HEK293 (cell line): ENCODE data around the gene TLNRD1.

Experiments used
- CTCF ChIA-PET: fragments of 350-600 bp; formaldehyde crosslinking; extraction: SDS; loops from one replicate; lab custom pipeline; 2021; ENCODE audit warnings: antibody characterized with exemption; lab: Yijun Ruan, JAX
- POLR2A ChIA-PET: fragments of 300-600 bp; formaldehyde crosslinking; extraction: SDS; loops from one replicate; lab custom pipeline; 2020; ENCODE audit warnings: antibody characterized with exemption, inconsistent platforms; lab: Yijun Ruan, JAX
- H3K27ac ChIP-seq: fragments of 200-500 bp; sonication (Bioruptor generic); 2 replicates; pipeline ENCODE4 v1.5.1; 2014; ENCODE audit warnings: low read depth, low read length, control low read depth, inconsistent platforms; ENCODE audit errors: extremely low read depth
- H3K36me3 ChIP-seq, 2 experiments: fragments of 200-500 bp in 1 of 2; sonication (Bioruptor generic) in 1 of 2; 1 replicate in 1 of 2; 2 replicates in 1 of 2; pipeline ENCODE4 v1.5.1; 2014 to 2017; ENCODE audit warnings: inconsistent platforms in 2 of 2, low read length in 2 of 2; ENCODE audit not compliant: control insufficient read depth in 2 of 2, insufficient read depth in 1 of 2
- H3K4me1 ChIP-seq: fragments of 200-500 bp; sonication (Bioruptor generic); 2 replicates; pipeline ENCODE4 v1.5.1; 2014; ENCODE audit warnings: mild to moderate bottlenecking, low read length, inconsistent platforms; ENCODE audit not compliant: control insufficient read depth, insufficient read depth
- H3K4me3 ChIP-seq: 2 replicates; pipeline ENCODE4 v1.5.1; 2011; ENCODE audit warnings: low read depth, mild to moderate bottlenecking, control low read depth, low read length, moderate library complexity
- H3K9me3 ChIP-seq: fragments of 200-500 bp; sonication (Bioruptor generic); 2 replicates; pipeline ENCODE4 v1.5.1; 2014; ENCODE audit warnings: low read depth, low read length, inconsistent platforms; ENCODE audit not compliant: control insufficient read depth, insufficient read depth
- EGR2 ChIP-seq: fragments of 450-650 bp; formaldehyde crosslinking; IDR thresholded peaks from 2 replicates; pipeline ENCODE4 v1.5.1; 2016; ENCODE audit warnings: low read depth, missing biosample characterization, missing genetic modification characterization
- GFI1B ChIP-seq: fragments of 450-650 bp; formaldehyde crosslinking; IDR thresholded peaks from 2 replicates; pipeline ENCODE4 v1.5.1; 2016; ENCODE audit warnings: missing biosample characterization, missing genetic modification characterization
- PRDM1 ChIP-seq: fragments of 450-650 bp; formaldehyde crosslinking; IDR thresholded peaks from 2 replicates; pipeline ENCODE4; 2016; ENCODE audit warnings: missing biosample characterization, missing genetic modification characterization
- SCRT2 ChIP-seq: fragments of 450-650 bp; formaldehyde crosslinking; IDR thresholded peaks from 2 replicates; pipeline ENCODE4 v1.5.1; 2016; ENCODE audit warnings: missing biosample characterization, missing genetic modification characterization
- YY1 ChIP-seq: fragments of 450-650 bp; formaldehyde crosslinking; IDR thresholded peaks from 2 replicates; pipeline ENCODE4 v1.5.1; 2018; ENCODE audit warnings: missing biosample characterization, missing genetic modification characterization
- ZBTB1 ChIP-seq: fragments of 450-650 bp; formaldehyde crosslinking; IDR thresholded peaks from 2 replicates; pipeline ENCODE4 v1.5.1; 2016; ENCODE audit warnings: missing biosample characterization, missing genetic modification characterization
- ZBTB17 ChIP-seq: fragments of 450-650 bp; formaldehyde crosslinking; IDR thresholded peaks from 2 replicates; pipeline ENCODE4 v1.5.1; 2016; ENCODE audit warnings: missing biosample characterization, missing genetic modification characterization
- ZBTB20 ChIP-seq: fragments of 450-650 bp; formaldehyde crosslinking; IDR thresholded peaks from 2 replicates; pipeline ENCODE4 v1.5.1; 2016; ENCODE audit warnings: missing biosample characterization, missing genetic modification characterization
- ZBTB48 ChIP-seq: fragments of 450-650 bp; formaldehyde crosslinking; IDR thresholded peaks from 2 replicates; pipeline ENCODE4 v1.5.1; 2016; ENCODE audit warnings: missing biosample characterization, missing genetic modification characterization
- ZEB2 ChIP-seq: fragments of 450-650 bp; formaldehyde crosslinking; IDR thresholded peaks from 2 replicates; pipeline ENCODE4 v1.5.1; 2016; ENCODE audit warnings: missing biosample characterization, missing genetic modification characterization
- ZNF175 ChIP-seq: fragments of 450-650 bp; formaldehyde crosslinking; IDR thresholded peaks from 2 replicates; pipeline ENCODE4 v1.5.1; 2016; ENCODE audit warnings: missing biosample characterization, missing genetic modification characterization
- ZNF280D ChIP-seq: fragments of 450-650 bp; formaldehyde crosslinking; IDR thresholded peaks from 2 replicates; pipeline ENCODE4 v1.5.1; 2016; ENCODE audit warnings: missing biosample characterization, missing genetic modification characterization
- ZNF366 ChIP-seq: fragments of 450-650 bp; formaldehyde crosslinking; conservative IDR thresholded peaks from 2 replicates; pipeline ENCODE4 v1.5.1; 2016; ENCODE audit warnings: missing biosample characterization, missing genetic modification characterization
- ZNF561 ChIP-seq: fragments of 450-650 bp; IDR thresholded peaks from 2 replicates; pipeline ENCODE4 v1.5.1; 2018; ENCODE audit warnings: missing biosample characterization, missing genetic modification characterization, borderline replicate concordance
- ZNF624 ChIP-seq: fragments of 450-650 bp; formaldehyde crosslinking; IDR thresholded peaks from 2 replicates; pipeline ENCODE4 v1.5.1; 2017; ENCODE audit warnings: missing biosample characterization, missing genetic modification characterization
- ZNF626 ChIP-seq: fragments of 450-650 bp; sonication (Bioruptor Pico); formaldehyde crosslinking; IDR thresholded peaks from 2 replicates; pipeline ENCODE4 v1.5.1; 2018; ENCODE audit warnings: missing biosample characterization, missing genetic modification characterization, inconsistent platforms
- ZNF664 ChIP-seq: fragments of 450-650 bp; formaldehyde crosslinking; IDR thresholded peaks from 2 replicates; pipeline ENCODE4 v1.5.1; 2016; ENCODE audit warnings: missing biosample characterization, missing genetic modification characterization
- ZNF768 ChIP-seq: fragments of 450-650 bp; formaldehyde crosslinking; IDR thresholded peaks from 2 replicates; pipeline ENCODE4 v1.5.1; 2018; ENCODE audit warnings: missing biosample characterization, mild to moderate bottlenecking, missing genetic modification characterization
- ZNF837 ChIP-seq: fragments of 450-650 bp; formaldehyde crosslinking; IDR thresholded peaks from 2 replicates; pipeline ENCODE4 v1.5.1; 2016; ENCODE audit warnings: missing biosample characterization, missing genetic modification characterization
- ZXDB ChIP-seq: fragments of 450-650 bp; formaldehyde crosslinking; IDR thresholded peaks from 2 replicates; pipeline ENCODE4 v1.5.1; 2016; ENCODE audit warnings: missing biosample characterization, missing genetic modification characterization
- TF ChIP-seq, protein P1 (sequence below): fragments of 450-650 bp; formaldehyde crosslinking; IDR thresholded peaks from 2 replicates; pipeline ENCODE4 v1.5.1; 2016; ENCODE audit warnings: missing biosample characterization, missing genetic modification characterization
- TF ChIP-seq, protein P2 (sequence below): fragments of 450-650 bp; formaldehyde crosslinking; IDR thresholded peaks from 2 replicates; pipeline ENCODE4 v1.5.1; 2016; ENCODE audit warnings: missing biosample characterization, missing genetic modification characterization
- TF ChIP-seq, protein P3 (sequence below): fragments of 450-650 bp; formaldehyde crosslinking; IDR thresholded peaks from 2 replicates; pipeline ENCODE4 v1.5.1; 2016; ENCODE audit warnings: missing biosample characterization, missing genetic modification characterization
- TF ChIP-seq, protein P4 (sequence below): fragments of 450-650 bp; formaldehyde crosslinking; IDR thresholded peaks from 2 replicates; pipeline ENCODE4 v1.5.1; 2016; ENCODE audit warnings: missing biosample characterization, missing genetic modification characterization
- TF ChIP-seq, protein P5 (sequence below): fragments of 450-650 bp; formaldehyde crosslinking; IDR thresholded peaks from 2 replicates; pipeline ENCODE4 v1.5.1; 2016; ENCODE audit warnings: missing biosample characterization, missing genetic modification characterization

Gene TLNRD1

GRCh38 chr15:80988148-80988796, 12.5 kb upstream of the TLNRD1 start (continued):
- TF ChIP-seq SCRT2 (tag by site-specific recombination) = peak; percentile 92
- peak; percentile 91 for TF ChIP-seq ZNF664 (tag by site-specific recombination)
- TF ChIP-seq ZNF624 (tag by site-specific recombination) = no peak
- TF ChIP-seq ZBTB1 (tag by site-specific recombination) = no peak
- TF ChIP-seq, protein P1, sequence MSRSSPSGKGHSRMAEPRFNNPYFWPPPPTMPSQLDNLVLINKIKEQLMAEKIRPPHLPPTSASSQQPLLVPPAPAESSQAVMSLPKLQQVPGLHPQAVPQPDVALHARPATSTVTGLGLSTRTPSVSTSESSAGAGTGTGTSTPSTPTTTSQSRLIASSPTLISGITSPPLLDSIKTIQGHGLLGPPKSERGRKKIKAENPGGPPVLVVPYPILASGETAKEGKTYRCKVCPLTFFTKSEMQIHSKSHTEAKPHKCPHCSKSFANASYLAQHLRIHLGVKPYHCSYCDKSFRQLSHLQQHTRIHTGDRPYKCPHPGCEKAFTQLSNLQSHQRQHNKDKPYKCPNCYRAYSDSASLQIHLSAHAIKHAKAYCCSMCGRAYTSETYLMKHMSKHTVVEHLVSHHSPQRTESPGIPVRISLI (tag by site-specific recombination) = no peak
- TF ChIP-seq ZBTB17 (tag by site-specific recombination) = peak; percentile 44; the same call in 1 of the 2 replicates
- TF ChIP-seq ZEB2 = no peak
- no peak for TF ChIP-seq GFI1B (tag by site-specific recombination)
- TF ChIP-seq ZXDB (tag by site-specific recombination) = 0 out of 2 replicates have a peak, but pooled peaks have one; percentile 30
- TF ChIP-seq ZNF280D (tag by site-specific recombination) = no peak

DNA sequence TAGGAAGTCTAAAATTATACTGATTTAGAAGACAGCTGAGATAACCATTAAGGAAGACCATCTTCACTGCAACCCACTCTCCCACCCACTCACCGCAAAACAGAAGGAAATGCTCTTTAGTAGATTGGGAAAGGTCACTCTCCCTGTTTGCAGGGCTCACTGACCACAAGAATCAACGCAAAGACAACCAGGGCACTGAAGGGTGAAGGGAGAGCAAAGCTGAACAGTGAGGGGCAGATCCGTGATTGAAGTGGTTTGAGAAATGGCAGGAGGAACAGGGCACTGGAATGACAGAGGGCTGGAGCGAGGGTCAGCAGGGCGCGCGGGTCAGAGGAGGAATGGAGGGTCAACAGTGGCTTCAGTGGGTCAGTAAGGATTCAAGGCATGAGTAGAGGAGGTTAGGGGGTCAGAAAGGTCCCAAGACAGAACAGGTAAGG, 11.6 kb upstream of the TLNRD1 start:
- CTCF ChIA-PET = interaction anchor here (2.5 kb wide), 1 partner anchor 277 kb away, joined by 13 read pairs; no protein-coding TSS in a partner anchor
- TF ChIP-seq EGR2 (tag by site-specific recombination) (peak; percentile 21; the same call in 1 of the 2 replicates), YY1 (tag by site-specific recombination) (no peak), ZNF626 (tag by site-specific recombination) (no peak), ZBTB20 (tag by site-specific recombination) (peak; percentile 35; the same call in 1 of the 2 replicates), PRDM1 (tag by site-specific recombination) (peak; percentile 86), ZNF768 (tag by site-specific recombination) (no peak), ZNF837 (tag by site-specific recombination) (no peak), ZNF175 (tag by site-specific recombination) (no peak), ZNF366 (tag by site-specific recombination) (0 out of 2 replicates have a peak, but pooled peaks have one; percentile 47), ZNF561 (tag by site-specific recombination) (no peak), ZBTB48 (tag by site-specific recombination) (peak; percentile 84)
- TF ChIP-seq, protein P2, sequence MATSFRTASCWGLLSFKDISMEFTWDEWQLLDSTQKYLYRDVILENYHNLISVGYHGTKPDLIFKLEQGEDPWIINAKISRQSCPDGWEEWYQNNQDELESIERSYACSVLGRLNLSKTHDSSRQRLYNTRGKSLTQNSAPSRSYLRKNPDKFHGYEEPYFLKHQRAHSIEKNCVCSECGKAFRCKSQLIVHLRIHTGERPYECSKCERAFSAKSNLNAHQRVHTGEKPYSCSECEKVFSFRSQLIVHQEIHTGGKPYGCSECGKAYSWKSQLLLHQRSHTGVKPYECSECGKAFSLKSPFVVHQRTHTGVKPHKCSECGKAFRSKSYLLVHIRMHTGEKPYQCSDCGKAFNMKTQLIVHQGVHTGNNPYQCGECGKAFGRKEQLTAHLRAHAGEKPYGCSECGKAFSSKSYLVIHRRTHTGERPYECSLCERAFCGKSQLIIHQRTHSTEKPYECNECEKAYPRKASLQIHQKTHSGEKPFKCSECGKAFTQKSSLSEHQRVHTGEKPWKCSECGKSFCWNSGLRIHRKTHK (tag by site-specific recombination) = no peak
- TF ChIP-seq, protein P3, sequence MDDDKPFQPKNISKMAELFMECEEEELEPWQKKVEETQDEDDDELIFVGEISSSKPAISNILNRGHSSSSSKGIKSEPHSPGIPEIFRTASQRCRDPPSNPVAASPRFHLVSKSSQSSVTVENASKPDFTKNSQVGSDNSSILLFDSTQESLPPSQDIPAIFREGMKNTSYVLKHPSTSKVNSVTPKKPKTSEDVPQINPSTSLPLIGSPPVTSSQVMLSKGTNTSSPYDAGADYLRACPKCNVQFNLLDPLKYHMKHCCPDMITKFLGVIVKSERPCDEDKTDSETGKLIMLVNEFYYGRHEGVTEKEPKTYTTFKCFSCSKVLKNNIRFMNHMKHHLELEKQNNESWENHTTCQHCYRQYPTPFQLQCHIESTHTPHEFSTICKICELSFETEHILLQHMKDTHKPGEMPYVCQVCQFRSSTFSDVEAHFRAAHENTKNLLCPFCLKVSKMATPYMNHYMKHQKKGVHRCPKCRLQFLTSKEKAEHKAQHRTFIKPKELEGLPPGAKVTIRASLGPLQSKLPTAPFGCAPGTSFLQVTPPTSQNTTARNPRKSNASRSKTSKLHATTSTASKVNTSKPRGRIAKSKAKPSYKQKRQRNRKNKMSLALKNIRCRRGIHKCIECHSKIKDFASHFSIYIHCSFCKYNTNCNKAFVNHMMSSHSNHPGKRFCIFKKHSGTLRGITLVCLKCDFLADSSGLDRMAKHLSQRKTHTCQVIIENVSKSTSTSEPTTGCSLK (tag by site-specific recombination) = 0 out of 2 replicates have a peak, but pooled peaks have one; percentile 47
- TF ChIP-seq, protein P4, sequence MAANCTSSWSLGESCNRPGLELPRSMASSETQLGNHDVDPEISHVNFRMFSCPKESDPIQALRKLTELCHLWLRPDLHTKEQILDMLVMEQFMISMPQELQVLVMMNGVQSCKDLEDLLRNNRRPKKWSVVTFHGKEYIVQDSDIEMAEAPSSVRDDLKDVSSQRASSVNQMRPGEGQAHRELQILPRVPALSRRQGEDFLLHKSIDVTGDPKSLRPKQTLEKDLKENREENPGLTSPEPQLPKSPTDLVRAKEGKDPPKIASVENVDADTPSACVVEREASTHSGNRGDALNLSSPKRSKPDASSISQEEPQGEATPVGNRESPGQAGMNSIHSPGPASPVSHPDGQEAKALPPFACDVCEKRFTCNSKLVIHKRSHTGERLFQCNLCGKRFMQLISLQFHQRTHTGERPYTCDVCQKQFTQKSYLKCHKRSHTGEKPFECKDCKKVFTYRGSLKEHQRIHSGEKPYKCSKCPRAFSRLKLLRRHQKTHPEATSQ (tag by site-specific recombination) = no peak
- TF ChIP-seq, protein P5, sequence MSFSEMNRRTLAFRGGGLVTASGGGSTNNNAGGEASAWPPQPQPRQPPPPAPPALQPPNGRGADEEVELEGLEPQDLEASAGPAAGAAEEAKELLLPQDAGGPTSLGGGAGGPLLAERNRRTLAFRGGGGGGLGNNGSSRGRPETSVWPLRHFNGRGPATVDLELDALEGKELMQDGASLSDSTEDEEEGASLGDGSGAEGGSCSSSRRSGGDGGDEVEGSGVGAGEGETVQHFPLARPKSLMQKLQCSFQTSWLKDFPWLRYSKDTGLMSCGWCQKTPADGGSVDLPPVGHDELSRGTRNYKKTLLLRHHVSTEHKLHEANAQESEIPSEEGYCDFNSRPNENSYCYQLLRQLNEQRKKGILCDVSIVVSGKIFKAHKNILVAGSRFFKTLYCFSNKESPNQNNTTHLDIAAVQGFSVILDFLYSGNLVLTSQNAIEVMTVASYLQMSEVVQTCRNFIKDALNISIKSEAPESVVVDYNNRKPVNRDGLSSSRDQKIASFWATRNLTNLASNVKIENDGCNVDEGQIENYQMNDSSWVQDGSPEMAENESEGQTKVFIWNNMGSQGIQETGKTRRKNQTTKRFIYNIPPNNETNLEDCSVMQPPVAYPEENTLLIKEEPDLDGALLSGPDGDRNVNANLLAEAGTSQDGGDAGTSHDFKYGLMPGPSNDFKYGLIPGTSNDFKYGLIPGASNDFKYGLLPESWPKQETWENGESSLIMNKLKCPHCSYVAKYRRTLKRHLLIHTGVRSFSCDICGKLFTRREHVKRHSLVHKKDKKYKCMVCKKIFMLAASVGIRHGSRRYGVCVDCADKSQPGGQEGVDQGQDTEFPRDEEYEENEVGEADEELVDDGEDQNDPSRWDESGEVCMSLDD (tag by site-specific recombination) = no peak

More for the DNA sequence above, 11.6 kb upstream of the TLNRD1 start:
- H3K4me3 ChIP-seq = peak overlapping the region; percentile 95
- H3K9me3 ChIP-seq = no peaks in the 10 kb centered on the region
- POLR2A ChIA-PET = interaction anchor here (1.6 to 2.0 kb wide), 2 partner anchors 11 to 12 kb away, joined by 4 to 6 read pairs; partner anchors contain the start of gene TLNRD1
- H3K27ac ChIP-seq = peak overlapping the region; percentile 56
- H3K36me3 ChIP-seq = peaks cover 0 to 4% of the 10 kb centered on the region in 2 experiments; a peak in 1 of 3 replicates
- peaks cover 13% of the 10 kb centered on the region for H3K4me1 ChIP-seq
